GM10248 (cell line): Measurements from ENCODE around the gene INTS13.
"Not testable (repeated sequence)": the region's sequence is repeated elsewhere in the genome, so short reads cannot be mapped to it uniquely, and the experiment has no call there.

Source experiments
- CTCF ChIA-PET: fragments of 300-600 bp; sonication (Branson Sonifier 250); formaldehyde crosslinking; extraction: SDS; loops from one replicate; lab custom pipeline; 2021; ENCODE audit warnings: antibody characterized with exemption; lab: Yijun Ruan, JAX
- POLR2A ChIA-PET: fragments of 350-650 bp; sonication (Branson Sonifier 250); formaldehyde crosslinking; extraction: SDS; loops from one replicate; lab custom pipeline; 2020; ENCODE audit warnings: antibody characterized with exemption; lab: Yijun Ruan, JAX
- DNase-seq: peaks from one replicate; pipeline ENCODE4 v3.0.0; 2012; ENCODE audit errors: extremely low spot score
- CTCF ChIP-seq: IDR thresholded peaks from 2 replicates; pipeline ENCODE4 v1.5.1; 2012; ENCODE audit warnings: mild to moderate bottlenecking, low read depth; ENCODE audit errors: extremely low read depth, missing control alignments, control extremely low read depth

The INTS13 gene

GRCh38 chr12:26970136-26970535 lies 32.4 kb upstream of the INTS13 start:
- TF ChIP-seq CTCF, result no peak
- DNase-seq, result no peak
- ChIA-PET POLR2A (no interaction called here), CTCF (no interaction called here)

GRCh38 chr12:26966842-26967241 lies 29.1 kb upstream of the INTS13 start:
- POLR2A ChIA-PET, result no interaction called here
- TF ChIP-seq CTCF, result no peak
- DNase-seq, result no peak
- CTCF ChIA-PET, result interaction anchor here (1.3 kb wide), 1 partner anchor 31 kb away, joined by 3 read pairs; no protein-coding TSS in a partner anchor

GRCh38 chr12:26963413-26963812 lies 25.6 kb upstream of the INTS13 start:
- DNase-seq, result no peak
- CTCF ChIA-PET, result interaction anchor here (1.2 to 2.4 kb wide), 5 partner anchors 8 to 51 kb away, joined by 3 to 8 read pairs (median 4); partner anchors contain the start of gene TM7SF3
- TF ChIP-seq CTCF, result no peak
- POLR2A ChIA-PET, result no interaction called here

- TF ChIP-seq CTCF, result no peak
- no peak for DNase-seq
- POLR2A ChIA-PET, result no interaction called here
- CTCF ChIA-PET, result interaction anchor here (1.3 to 1.5 kb wide), 2 partner anchors 16 to 26 kb away, joined by 3 to 7 read pairs; no protein-coding TSS in a partner anchor
Measured at GRCh38 chr12:26961803-26962202, 24.0 kb upstream of the INTS13 start.

- DNase-seq, POLR2A ChIA-PET: not testable (repeated sequence)
- CTCF ChIA-PET, result interaction anchor here (1.3 to 1.5 kb wide), 2 partner anchors 17 to 26 kb away, joined by 3 to 7 read pairs; no protein-coding TSS in a partner anchor
Measured at GRCh38 chr12:26961391-26961790, 23.6 kb upstream of the INTS13 start.

- no peak for TF ChIP-seq CTCF
- POLR2A ChIA-PET, result no interaction called here
- CTCF ChIA-PET, result interaction anchor here (1.0 kb wide), 1 partner anchor 324 kb away, joined by 3 read pairs; no protein-coding TSS in a partner anchor
- DNase-seq, result no peak
Measured at GRCh38 chr12:26954027-26954426, 16.2 kb upstream of the INTS13 start.

- ChIA-PET CTCF (no interaction called here), POLR2A (no interaction called here)
- no peak for DNase-seq
- no peak for TF ChIP-seq CTCF
Measured at GRCh38 chr12:26953447-26953846, 15.7 kb upstream of the INTS13 start.
